ENCODE results near the gene TMEM163.

Gene TMEM163

DNA sequence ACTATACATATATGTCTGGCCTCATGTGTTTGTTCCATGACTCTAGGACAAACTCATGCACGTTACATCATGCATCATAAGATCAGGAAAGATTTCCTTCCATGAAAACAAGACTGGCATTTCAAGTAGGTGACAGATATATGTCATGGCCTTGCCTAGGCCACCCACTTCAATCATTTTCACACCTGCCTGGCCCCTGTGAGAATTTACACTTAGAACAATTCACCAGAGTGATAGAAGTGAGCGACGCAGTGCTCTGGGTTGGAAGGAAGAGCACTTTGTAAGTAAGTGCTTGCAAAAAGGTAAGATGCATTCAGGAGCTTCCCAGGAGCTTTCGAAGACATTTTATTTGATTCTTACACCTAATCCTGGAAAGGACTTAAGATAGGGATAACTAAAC, 39.5 kb downstream of the TMEM163 start:
- TF ChIP-seq, protein P1, sequence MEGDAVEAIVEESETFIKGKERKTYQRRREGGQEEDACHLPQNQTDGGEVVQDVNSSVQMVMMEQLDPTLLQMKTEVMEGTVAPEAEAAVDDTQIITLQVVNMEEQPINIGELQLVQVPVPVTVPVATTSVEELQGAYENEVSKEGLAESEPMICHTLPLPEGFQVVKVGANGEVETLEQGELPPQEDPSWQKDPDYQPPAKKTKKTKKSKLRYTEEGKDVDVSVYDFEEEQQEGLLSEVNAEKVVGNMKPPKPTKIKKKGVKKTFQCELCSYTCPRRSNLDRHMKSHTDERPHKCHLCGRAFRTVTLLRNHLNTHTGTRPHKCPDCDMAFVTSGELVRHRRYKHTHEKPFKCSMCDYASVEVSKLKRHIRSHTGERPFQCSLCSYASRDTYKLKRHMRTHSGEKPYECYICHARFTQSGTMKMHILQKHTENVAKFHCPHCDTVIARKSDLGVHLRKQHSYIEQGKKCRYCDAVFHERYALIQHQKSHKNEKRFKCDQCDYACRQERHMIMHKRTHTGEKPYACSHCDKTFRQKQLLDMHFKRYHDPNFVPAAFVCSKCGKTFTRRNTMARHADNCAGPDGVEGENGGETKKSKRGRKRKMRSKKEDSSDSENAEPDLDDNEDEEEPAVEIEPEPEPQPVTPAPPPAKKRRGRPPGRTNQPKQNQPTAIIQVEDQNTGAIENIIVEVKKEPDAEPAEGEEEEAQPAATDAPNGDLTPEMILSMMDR (IDR thresholded peaks at IDR 0.05; ENCODE audit: unreplicated experiment in 3 of 3): no peak
- Mint-ChIP-seq H3K27ac (no peak overlapping the region), H3K36me3 (ENCODE audit: low read depth) (no peaks in the 10 kb centered on the region), H3K27me3 (ENCODE audit: low read depth) (peaks cover 12% of the 10 kb centered on the region), H3K4me1 (peaks cover 18% of the 10 kb centered on the region), H3K4me3 (no peak overlapping the region), H3K9me3 (no peaks in the 10 kb centered on the region)

DNA sequence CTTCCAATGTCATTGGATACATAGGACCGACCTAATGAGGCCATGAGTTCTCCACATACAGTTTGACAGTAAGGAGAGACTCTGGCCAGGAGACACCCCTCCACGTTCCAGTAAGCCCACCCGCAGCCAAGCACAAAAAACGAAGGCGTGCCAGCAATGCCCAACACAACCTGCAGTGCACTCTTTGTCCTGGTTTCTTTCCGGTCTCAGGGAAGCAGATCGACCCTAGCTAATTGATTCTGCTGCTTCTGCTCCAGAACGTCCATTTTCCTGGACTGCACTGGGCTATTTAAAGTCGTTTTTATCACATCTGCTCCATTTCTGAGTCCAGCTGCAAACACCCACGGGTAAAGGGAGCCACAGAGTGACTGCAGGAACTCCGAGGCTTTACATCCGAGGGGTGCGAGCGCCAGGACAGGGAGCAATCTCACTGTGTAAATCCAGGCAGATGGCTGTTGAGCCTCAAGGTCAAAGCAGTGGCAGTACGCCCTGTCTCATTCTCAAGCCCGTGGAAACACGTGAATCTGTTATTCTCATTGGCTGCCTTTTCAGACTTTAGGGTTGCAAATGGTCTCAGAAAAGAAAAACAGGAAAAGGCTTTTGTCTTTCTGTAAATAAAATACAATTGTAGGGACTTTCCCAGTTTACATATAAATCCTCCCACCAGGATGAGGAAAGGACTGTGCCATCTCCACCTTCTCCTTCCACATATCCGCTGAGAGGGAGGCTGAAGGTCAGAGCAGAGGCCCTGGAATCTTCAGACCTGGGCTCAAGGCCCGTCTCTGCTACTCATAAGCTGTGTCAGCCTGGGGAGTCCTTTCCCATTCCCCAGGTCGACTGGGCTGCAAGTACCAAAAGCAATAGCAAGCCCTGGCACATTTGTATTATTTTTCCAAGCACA, 40.7 kb downstream of the TMEM163 start:
- Mint-ChIP-seq H3K27me3 (ENCODE audit: low read depth) (peaks cover 12% of the 10 kb centered on the region), H3K4me1 (peaks cover 18% of the 10 kb centered on the region)
- TF ChIP-seq, protein P1 (IDR thresholded peaks at IDR 0.05; ENCODE audit: unreplicated experiment in 3 of 3): no peak

DNA sequence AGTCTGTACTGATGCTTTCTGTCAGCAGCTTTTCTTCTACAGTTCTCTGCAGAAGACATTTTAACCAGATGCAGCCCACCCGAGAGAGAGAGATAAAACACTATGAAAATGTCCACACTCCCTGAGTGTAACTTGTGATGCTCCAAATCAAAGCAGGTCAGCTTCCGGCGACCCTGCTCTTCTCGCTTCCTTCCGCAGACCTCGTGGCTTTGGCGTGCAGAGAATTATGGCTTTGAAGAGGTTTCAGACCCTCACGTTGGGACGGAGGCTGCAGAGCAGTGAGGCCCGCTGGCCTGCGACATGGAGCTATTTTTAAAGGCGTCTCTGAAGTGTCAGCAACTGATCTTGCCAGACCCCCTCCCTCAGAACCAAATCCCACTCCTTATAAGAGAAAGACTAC, 41.8 kb downstream of the TMEM163 start:
- H3K4me1 Mint-ChIP-seq: peaks cover 14% of the 10 kb centered on the region
- peaks cover 12% of the 10 kb centered on the region for H3K27me3 Mint-ChIP-seq (ENCODE audit: low read depth)
- no peaks in the 10 kb centered on the region for H3K36me3 Mint-ChIP-seq (ENCODE audit: low read depth)
- TF ChIP-seq, protein P1 (IDR thresholded peaks at IDR 0.05; ENCODE audit: unreplicated experiment in 3 of 3): no peak
- peaks cover 2% of the 10 kb centered on the region for H3K9me3 Mint-ChIP-seq
- no peak overlapping the region for H3K27ac Mint-ChIP-seq
- H3K4me3 Mint-ChIP-seq: no peak overlapping the region

More for the DNA sequence above, 40.7 kb downstream of the TMEM163 start:
- no peak overlapping the region for H3K27ac Mint-ChIP-seq
- no peaks in the 10 kb centered on the region for H3K36me3 Mint-ChIP-seq (ENCODE audit: low read depth)
- H3K4me3 Mint-ChIP-seq: no peak overlapping the region
- H3K9me3 Mint-ChIP-seq: peaks cover 2% of the 10 kb centered on the region

DNA sequence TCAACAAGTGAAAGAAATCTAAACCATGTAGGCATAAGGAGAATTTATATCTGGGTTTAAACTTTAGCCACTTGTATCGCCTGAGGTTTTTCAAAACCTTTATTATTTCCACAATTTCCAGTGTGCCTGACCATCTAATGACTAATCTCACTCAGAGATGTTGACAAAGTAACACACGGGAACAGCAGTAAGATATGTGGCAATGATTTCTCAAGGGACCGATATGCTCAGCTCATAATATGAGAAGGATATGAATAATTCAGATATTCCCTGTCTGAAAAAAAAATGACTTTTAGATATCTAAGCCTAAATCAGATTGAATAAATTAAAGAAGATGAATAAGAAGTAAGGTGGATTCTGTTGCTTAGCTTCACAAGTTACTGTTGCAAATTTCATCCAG, 43.5 kb downstream of the TMEM163 start:
- Mint-ChIP-seq H3K36me3 (ENCODE audit: low read depth) (no peaks in the 10 kb centered on the region), H3K27me3 (ENCODE audit: low read depth) (peaks cover 9% of the 10 kb centered on the region), H3K9me3 (peaks cover 2% of the 10 kb centered on the region), H3K27ac (no peak overlapping the region), H3K4me1 (peaks cover 14% of the 10 kb centered on the region), H3K4me3 (no peak overlapping the region)
- TF ChIP-seq, protein P1 (IDR thresholded peaks at IDR 0.05; ENCODE audit: unreplicated experiment in 3 of 3): no peak

DNA sequence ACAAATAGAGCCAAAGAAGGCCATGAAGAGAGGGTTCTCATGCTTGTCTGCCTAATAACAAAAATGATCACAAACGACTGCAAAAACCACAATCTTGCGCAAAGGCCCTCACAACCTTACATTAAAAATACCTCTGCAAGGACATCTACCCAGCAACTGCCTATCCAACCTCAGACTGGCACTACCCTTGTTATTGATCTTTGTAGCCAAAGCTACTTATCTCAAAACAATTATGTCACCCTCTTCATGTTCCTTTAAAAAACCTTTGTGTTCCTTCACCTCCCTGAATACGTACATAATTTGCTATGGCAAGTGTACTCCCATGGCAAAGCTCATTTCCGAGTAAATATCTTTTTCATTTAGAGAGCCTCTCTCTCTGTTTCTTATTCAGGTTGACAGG, 44.1 kb downstream of the TMEM163 start:
- Mint-ChIP-seq H3K9me3 (peaks cover 2% of the 10 kb centered on the region), H3K27ac (no peak overlapping the region), H3K27me3 (ENCODE audit: low read depth) (peaks cover 11% of the 10 kb centered on the region), H3K36me3 (ENCODE audit: low read depth) (no peaks in the 10 kb centered on the region), H3K4me3 (no peak overlapping the region), H3K4me1 (peaks cover 14% of the 10 kb centered on the region)
- TF ChIP-seq, protein P1 (IDR thresholded peaks at IDR 0.05; ENCODE audit: unreplicated experiment in 3 of 3): no peak

DNA sequence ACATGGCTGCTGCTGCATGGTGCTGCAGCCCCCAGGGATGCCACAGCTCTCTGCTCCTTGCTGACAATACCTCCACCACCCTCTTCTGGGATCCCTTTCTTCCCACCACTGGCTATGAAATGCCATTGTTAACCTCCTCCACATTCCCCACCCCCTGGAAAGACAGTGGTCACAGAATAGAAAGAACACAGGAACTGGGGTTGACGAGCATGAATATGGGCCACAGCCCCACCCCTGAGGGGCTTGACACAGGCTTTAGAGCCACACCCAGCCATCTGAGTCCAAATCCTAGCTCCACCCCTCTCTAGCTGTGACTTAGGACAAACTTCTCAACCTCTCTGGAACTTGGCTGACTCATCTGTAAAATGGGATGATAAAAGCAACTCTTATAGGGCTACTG, 47.3 kb downstream of the TMEM163 start:
- no peaks in the 10 kb centered on the region for H3K4me1 Mint-ChIP-seq

More for the DNA sequence above, 47.3 kb downstream of the TMEM163 start:
- TF ChIP-seq, protein P1 (IDR thresholded peaks at IDR 0.05; ENCODE audit: unreplicated experiment in 3 of 3): no peak
- H3K4me3 Mint-ChIP-seq: no peak overlapping the region
- peaks cover 4% of the 10 kb centered on the region for H3K27me3 Mint-ChIP-seq (ENCODE audit: low read depth)
- H3K9me3 Mint-ChIP-seq: peaks cover 2% of the 10 kb centered on the region
- H3K27ac Mint-ChIP-seq: no peak overlapping the region
- no peaks in the 10 kb centered on the region for H3K36me3 Mint-ChIP-seq (ENCODE audit: low read depth)

All from nephron (organoid).